SU-DHL-6 (cell line): ENCODE results near the gene FOXQ1.

Experiments used
- H2AFZ ChIP-seq: fragments of 200-600 bp; sonication (generic); 2 replicates; pipeline ENCODE4 v1.6.1; 2014; ENCODE audit warnings: low read depth, mild to moderate bottlenecking, moderate library complexity, mixed read lengths, antibody characterized with exemption, low read length; ENCODE audit not compliant: severe bottlenecking
- H3F3A ChIP-seq: fragments of 200-600 bp; shearing (Covaris generic); 2 replicates; pipeline ENCODE4 v1.6.0; 2016; ENCODE audit warnings: antibody characterized with exemption, mild to moderate bottlenecking; ENCODE audit not compliant: insufficient read depth
- H3K27ac ChIP-seq: fragments of 200-600 bp; sonication (generic); 2 replicates; pipeline ENCODE4 v1.5.1; 2016; ENCODE audit warnings: low read depth, mild to moderate bottlenecking, low read length, moderate library complexity, mixed read lengths
- H3K27me3 ChIP-seq: fragments of 200-600 bp; sonication (generic), shearing (Covaris generic); 2 replicates; pipeline ENCODE4 v1.6.0; 2014; ENCODE audit warnings: mild to moderate bottlenecking, low read length
- H3K36me3 ChIP-seq: fragments of 200-600 bp; sonication (generic); 2 replicates; pipeline ENCODE4 v1.6.1; 2014; ENCODE audit warnings: mild to moderate bottlenecking, low read length, mixed read lengths
- H3K4me2 ChIP-seq: fragments of 300-600, 200-600 bp; shearing (Covaris generic), sonication (generic); 2 replicates; pipeline ENCODE4 v1.6.0; 2014; ENCODE audit warnings: low read length, low read depth, mild to moderate bottlenecking; ENCODE audit not compliant: poor library complexity, severe bottlenecking
- H3K4me3 ChIP-seq: fragments of 200-600 bp; sonication (generic); 2 replicates; pipeline ENCODE4 v1.5.1; 2014; ENCODE audit warnings: antibody characterized with exemption, low read length, mild to moderate bottlenecking, mixed read lengths; ENCODE audit not compliant: insufficient read depth, poor library complexity, severe bottlenecking
- H3K79me2 ChIP-seq: fragments of 200-600 bp; sonication (generic); 2 replicates; pipeline ENCODE4 v1.6.1; 2014; ENCODE audit warnings: mild to moderate bottlenecking, low read length, moderate library complexity; ENCODE audit not compliant: insufficient read depth
- H3K9ac ChIP-seq: fragments of 200-600 bp; sonication (generic); 2 replicates; pipeline ENCODE4 v1.7.0; 2014; ENCODE audit warnings: mild to moderate bottlenecking, low read length
- H3K9me2 ChIP-seq: fragments of 200-600 bp; sonication (generic); replicated peaks from 2 replicates; pipeline ENCODE4 v1.6.1; 2014; ENCODE audit warnings: low read length; ENCODE audit not compliant: insufficient read depth
- H3K9me3 ChIP-seq: fragments of 200-600 bp; sonication (generic); 2 replicates; pipeline ENCODE4 v1.6.1; 2014; ENCODE audit warnings: low read length, mixed read lengths; ENCODE audit not compliant: insufficient read depth
- H4K20me1 ChIP-seq: fragments of 200-600 bp; sonication (generic); 2 replicates; pipeline ENCODE4 v1.6.1; 2014; ENCODE audit warnings: low read depth, mild to moderate bottlenecking, antibody characterized with exemption, low read length, moderate library complexity, mixed read lengths
- EZH2phosphoT487 ChIP-seq: fragments of 200-600 bp; sonication (generic), shearing (Covaris generic); conservative IDR thresholded peaks from 2 replicates; pipeline ENCODE4 v1.6.1; 2018; ENCODE audit warnings: mild to moderate bottlenecking, antibody characterized with exemption, low read length, moderate library complexity, mixed read lengths
- TF ChIP-seq, protein P1 (sequence below): fragments of 200-600 bp; sonication (generic); IDR thresholded peaks from one replicate; pipeline ENCODE4 v1.5.1; 2017; ENCODE audit warnings: antibody characterized with exemption, mild to moderate bottlenecking, low read length, moderate library complexity; ENCODE audit not compliant: insufficient read depth, poor library complexity, severe bottlenecking

The FOXQ1 gene

GRCh38 chr6:1322696-1323219 is 10.9 kb downstream of the FOXQ1 start:
- no peak overlapping the region for H3K4me2 ChIP-seq
- TF ChIP-seq EZH2phosphoT487, result no peak
- TF ChIP-seq, protein P1, sequence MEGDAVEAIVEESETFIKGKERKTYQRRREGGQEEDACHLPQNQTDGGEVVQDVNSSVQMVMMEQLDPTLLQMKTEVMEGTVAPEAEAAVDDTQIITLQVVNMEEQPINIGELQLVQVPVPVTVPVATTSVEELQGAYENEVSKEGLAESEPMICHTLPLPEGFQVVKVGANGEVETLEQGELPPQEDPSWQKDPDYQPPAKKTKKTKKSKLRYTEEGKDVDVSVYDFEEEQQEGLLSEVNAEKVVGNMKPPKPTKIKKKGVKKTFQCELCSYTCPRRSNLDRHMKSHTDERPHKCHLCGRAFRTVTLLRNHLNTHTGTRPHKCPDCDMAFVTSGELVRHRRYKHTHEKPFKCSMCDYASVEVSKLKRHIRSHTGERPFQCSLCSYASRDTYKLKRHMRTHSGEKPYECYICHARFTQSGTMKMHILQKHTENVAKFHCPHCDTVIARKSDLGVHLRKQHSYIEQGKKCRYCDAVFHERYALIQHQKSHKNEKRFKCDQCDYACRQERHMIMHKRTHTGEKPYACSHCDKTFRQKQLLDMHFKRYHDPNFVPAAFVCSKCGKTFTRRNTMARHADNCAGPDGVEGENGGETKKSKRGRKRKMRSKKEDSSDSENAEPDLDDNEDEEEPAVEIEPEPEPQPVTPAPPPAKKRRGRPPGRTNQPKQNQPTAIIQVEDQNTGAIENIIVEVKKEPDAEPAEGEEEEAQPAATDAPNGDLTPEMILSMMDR, result no peak
- no peaks in the 10 kb centered on the region for H3K9me3 ChIP-seq
- no peaks in the 10 kb centered on the region for H3K36me3 ChIP-seq
- no peaks in the 10 kb centered on the region for H3K27me3 ChIP-seq
- no peak overlapping the region for H3K27ac ChIP-seq
- H4K20me1 ChIP-seq, result no peaks in the 10 kb centered on the region
- H3F3A ChIP-seq, result no peaks in the 10 kb centered on the region
- H3K9me2 ChIP-seq, result no peaks in the 10 kb centered on the region
- H3K9ac ChIP-seq, result no peak overlapping the region
- no peaks in the 10 kb centered on the region for H3K79me2 ChIP-seq
- no peak overlapping the region for H2AFZ ChIP-seq
- no peak overlapping the region for H3K4me3 ChIP-seq

GRCh38 chr6:1324936-1325335 is 13.0 kb downstream of the FOXQ1 start:
- Histone ChIP-seq H3K36me3 (no peaks in the 10 kb centered on the region), H3K4me2 (no peak overlapping the region), H3F3A (no peaks in the 10 kb centered on the region), H4K20me1 (no peaks in the 10 kb centered on the region), H3K4me3 (no peak overlapping the region), H3K27ac (no peak overlapping the region), H3K9ac (no peak overlapping the region), H3K27me3 (no peaks in the 10 kb centered on the region), H3K9me3 (no peaks in the 10 kb centered on the region), H3K79me2 (no peaks in the 10 kb centered on the region), H3K9me2 (no peaks in the 10 kb centered on the region), H2AFZ (no peak overlapping the region)
- no peak for TF ChIP-seq EZH2phosphoT487
- TF ChIP-seq, protein P1, result no peak

GRCh38 chr6:1325461-1326309 is 13.8 kb downstream of the FOXQ1 start:
- no peak overlapping the region for H3K27ac ChIP-seq
- no peaks in the 10 kb centered on the region for H3K36me3 ChIP-seq
- no peaks in the 10 kb centered on the region for H3K27me3 ChIP-seq
- H4K20me1 ChIP-seq, result no peaks in the 10 kb centered on the region
- no peak overlapping the region for H3K4me2 ChIP-seq
- H3K4me3 ChIP-seq, result no peak overlapping the region
- no peak overlapping the region for H3K9ac ChIP-seq
- H3K79me2 ChIP-seq, result no peaks in the 10 kb centered on the region
- H3K9me2 ChIP-seq, result no peaks in the 10 kb centered on the region
- TF ChIP-seq, protein P1, result no peak
- TF ChIP-seq EZH2phosphoT487, result no peak
- no peaks in the 10 kb centered on the region for H3F3A ChIP-seq
- no peaks in the 10 kb centered on the region for H3K9me3 ChIP-seq
- no peak overlapping the region for H2AFZ ChIP-seq
